ENCODE data around the gene ZSCAN26.

The ZSCAN26 gene

DNA sequence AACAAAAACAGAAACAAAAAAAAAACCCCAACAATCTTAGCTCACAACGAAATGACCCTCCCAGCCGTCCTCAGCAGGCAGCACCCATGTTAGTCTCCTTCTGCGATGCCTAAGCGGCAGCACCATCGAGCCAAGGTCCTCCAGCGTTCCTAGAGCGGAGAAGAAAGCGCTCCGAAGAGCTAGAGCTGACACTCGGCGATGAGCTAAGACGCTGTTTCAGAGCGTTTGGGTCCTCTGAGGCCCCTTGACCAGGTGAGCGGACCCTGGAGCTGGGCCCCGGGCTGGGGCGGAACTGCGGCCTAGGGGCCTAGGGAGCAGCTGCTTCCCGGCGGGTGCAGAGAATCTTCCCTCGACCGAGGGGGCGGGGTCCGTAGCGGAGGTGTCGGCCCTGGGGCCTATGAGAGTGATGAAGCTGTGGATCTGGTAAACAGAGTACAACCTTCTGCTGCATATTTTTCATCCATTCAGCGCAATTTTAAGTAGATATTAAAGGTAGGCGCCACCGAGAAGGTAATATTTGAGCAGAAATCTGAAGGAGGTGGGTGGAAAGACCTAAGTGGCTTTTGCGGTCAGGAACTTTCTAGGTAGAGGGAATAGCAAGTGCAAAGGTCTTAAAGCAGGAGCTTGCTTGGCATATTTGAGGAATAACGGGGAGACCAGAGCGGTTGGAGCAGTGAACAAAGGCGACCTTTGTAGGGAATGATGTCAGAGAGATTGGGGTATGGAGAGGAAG, at the start of gene ZSCAN26:
Gene ZSCAN26, plus strand, starts transcription at position 182 of the 733 bp plus-strand sequence. CDS start 4,777 bp downstream, outside the sequence.
- DNase-seq = peak; percentile 70 to 78

DNA sequence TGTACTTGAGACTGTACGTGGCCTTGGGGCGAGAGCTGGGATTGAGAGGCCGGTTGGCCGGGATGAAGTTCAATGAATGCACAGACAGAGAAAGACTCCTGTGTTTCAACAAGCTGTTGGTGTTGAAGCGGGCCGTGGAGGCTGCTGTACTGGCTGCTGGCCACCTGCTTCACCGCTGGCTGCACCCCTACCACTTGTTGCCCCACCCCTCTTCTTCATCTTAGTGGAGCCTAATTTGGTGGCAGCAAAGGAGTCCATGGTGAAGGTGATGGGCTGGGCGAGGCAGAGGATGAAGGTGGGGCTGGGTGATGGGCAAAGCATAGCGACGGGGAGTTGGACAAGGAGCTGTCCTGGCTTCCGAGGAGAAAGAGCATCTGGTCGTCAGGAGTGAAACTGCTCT, 49.1 kb upstream of the ZSCAN26 start:
- no peak for DNase-seq

DNA sequence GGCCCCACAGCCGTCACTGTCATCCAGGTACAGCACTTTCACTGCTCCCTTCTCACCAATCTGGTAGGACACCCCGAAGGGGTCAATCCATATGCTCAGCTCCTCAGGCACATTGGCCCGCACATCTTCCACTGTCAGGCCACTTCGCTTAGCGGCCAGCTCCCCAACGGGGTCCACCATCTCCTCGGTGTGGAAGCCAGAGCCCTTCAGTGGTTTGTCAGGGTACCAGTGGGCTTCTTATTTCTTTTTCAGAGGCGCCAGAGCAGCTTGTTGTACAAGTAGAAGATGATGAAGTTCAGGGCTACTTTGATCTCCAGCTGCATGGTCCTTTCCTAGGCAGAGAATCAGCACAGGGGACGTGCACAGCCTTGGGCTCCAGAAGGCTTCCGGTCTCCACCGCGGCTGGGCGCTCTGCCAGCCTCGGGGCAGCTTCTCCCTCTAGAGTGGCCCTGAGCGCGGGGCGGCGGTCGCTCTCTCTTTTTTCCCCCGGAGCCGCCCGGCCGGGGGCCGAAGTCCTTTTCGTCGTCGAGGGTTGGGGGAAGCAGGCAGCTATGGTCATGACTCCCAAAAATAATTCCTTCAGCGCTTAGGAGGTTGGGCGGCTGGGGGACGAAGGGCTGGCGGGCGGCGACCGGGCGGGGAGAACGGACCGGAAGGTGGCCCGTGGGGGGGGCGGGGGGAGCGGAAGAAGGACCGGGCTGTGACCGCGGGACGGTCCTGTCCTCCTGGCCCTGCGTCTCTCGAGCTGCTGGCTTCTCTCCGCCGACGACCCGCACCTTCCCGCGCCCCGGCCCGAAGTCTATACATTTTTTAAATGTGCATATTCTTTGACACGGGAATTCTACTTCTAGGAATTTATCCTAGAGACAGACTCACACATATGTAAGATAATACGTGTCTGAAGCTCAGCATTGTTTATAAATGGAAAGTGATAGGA, 48.4 kb upstream of the ZSCAN26 start:
- DNase-seq = no peak

DNA sequence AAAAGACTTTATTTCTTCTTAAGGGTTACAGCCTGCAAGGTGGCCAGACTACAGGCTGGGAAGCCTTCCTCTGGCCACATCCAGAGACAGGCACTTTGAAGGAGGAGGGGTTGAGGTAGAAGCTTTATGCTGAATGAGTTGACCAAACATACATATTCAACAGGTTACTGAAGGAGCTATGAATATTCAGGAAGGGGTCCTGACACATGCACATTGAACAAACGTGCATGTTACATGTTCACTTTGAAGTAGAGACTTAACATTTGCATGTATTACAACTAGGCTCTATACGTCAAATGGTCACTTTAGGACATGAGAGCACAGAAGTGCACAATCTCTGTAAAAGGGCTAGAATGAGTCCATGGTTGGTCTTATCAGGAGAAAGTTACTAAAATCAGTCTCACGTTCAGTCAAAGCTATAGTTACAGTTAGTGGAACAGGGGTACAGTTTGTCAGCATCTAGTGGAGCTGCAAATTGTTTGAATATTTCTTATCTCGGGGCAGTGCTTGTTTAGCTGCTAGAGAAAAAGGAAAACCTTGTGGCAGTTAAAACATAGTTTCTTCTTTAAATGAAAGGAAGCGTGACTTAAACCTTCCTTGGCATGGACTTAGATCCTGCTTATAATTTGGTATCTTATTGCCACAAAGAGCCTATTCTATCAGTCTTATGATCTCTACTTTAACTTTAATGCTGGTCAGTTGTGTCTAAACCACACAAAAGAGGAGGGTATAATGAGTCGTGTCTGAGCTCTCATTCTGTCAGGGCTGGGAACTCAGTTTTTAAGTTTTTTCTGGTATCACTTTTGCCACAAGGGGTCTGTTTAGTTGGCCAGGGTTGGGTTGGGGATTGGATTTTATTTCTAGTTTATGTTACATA, 46.4 kb upstream of the ZSCAN26 start:
- no peak for DNase-seq

DNA sequence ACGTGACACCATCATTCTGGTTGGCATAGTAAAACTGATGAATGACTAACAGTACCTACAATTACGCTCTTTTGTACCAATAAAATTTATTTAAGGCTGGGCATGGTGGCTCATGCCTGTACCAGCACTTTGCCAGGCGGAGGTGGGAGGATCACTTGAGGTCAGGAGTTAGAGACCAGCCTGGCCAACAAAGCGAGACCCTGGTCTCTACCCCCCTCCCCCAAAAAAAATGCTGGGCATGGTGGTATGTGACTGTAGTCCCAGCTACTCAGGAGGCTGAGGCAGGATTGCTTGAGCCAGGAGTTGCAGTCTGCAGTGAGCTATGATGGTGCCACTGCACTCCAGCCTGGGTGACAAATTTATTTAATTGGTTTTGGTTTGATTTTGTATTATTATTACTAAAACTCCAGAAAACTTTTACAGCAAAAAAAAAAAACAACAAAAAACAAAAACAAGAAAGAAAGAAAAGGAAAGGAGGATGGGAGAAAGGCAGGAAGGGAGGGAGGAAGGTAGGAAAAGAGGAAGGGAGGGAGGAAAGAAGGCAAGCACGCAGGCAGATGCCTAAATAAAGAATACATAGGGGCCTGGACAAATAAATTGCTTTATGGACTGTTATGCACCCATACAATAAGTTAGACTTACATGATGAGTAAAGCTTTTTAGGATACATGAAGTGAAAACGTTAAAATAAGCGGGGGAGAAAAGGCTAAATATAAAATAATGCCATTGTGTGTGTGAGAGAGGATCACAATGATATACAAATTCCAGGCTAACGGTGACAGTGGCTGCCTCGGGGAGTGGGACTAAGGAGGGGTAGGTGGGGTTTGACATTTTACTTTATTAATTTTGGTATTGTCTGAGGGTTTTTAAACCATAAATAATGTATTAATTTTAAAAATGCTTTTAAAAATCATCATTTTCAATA, 42.5 kb upstream of the ZSCAN26 start:
- DNase-seq = no peak

DNA sequence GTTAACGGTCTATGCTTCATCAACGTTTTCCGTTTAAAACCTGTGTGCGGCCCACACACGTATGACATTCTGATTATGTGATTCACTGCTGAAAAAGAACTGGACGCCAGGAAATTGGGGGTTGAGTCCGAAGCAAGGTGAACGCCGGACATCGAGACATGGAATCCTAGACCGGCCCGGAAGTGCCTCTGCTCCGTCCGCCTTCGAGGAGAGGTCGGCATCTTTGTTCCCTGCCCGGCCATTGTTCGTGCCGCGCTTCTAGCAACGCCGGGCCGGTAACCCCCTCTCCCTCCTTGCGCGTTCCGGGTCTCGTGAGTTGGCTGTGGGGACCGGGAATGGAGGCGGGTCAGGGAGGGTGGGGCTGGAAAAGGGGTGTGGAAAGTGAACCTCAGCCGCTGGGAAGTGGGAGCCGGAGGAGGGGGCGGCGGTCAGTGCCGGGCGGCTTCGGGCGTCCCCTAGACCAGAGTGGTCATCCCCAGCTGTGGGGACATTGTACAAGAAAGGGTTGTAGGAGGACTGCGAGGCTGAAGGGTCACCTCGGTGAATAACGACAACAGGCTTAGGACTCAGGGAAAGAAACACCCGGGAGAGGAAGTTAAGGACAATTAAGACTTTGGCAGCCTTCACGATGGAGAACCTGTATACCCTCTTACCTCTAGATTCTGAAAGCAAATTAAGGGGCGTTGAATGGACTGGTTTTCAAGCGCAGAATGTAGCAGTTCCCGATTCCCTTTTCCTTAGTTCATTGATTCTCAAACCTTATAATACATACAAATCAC, 41.7 kb upstream of the ZSCAN26 start, which contains the start of gene ZSCAN9:
Gene ZSCAN9, plus strand, starts transcription at position 220 of the 779 bp plus-strand sequence. CDS start 1,810 bp downstream, outside the sequence.
- DNase-seq = peak; percentile 27 to 31

- DNase-seq = no peak
These were observed 40.5 kb upstream of the ZSCAN26 start for GRCh38 chr6:28226460-28226859.

DNA sequence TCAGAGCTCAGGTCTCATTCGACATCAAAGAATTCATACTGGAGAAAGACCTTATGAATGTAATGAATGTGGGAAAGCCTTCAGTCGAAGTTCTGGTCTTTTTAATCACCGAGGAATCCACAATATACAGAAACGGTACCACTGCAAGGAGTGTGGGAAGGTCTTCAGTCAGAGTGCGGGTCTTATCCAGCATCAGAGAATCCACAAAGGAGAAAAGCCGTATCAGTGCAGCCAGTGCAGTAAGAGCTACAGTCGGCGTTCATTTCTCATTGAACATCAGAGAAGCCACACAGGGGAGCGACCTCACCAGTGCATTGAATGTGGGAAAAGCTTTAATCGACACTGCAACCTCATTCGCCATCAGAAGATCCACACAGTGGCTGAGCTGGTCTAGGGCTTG, 34.2 kb upstream of the ZSCAN26 start:
- no peak for DNase-seq

DNA sequence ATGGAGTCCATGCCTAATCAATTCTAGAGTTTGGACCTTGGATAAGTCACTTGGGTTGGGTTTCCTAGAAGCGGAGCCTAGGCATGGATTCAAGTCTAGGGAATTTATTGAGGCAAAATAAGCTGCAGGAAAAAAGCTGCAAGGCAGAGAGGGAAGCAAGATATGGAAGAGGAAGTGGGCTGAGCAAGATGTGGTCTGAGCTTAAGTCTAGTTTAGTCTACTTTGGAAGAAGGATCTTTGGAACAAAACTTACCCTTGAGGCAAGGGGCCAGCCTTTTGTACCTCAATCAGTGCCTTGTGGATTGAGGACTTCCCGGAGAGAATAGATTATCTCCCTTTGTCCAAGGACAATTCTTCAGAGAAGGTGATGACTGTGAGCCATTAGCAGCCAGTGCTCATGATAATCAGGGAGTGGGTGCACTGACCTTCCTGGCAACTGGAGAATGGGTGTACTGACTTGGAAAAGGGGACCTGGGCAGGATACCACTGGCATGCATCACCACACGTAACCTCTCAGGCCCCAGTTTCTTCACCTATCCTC, 31.0 kb upstream of the ZSCAN26 start:
- no peak for DNase-seq

DNA sequence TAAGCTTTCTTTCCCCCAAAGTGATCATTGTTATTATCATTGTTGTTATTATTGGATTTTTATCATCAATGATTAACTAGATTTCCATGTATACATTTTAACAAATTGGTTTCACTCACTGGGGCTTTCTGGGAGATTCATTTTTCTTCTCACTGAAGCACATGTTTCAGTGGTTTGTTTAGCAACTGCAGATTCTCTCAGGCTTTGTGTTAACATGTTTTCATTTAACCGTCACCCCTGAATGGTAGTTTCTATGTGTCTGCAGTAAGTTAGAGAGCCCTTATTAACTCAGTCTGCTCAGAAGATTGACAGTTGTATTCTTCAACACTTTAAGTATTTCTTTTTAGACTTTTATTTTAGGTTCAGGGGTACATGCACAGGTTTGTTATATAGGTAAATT, 27.3 kb upstream of the ZSCAN26 start:
- no peak for DNase-seq

DNA sequence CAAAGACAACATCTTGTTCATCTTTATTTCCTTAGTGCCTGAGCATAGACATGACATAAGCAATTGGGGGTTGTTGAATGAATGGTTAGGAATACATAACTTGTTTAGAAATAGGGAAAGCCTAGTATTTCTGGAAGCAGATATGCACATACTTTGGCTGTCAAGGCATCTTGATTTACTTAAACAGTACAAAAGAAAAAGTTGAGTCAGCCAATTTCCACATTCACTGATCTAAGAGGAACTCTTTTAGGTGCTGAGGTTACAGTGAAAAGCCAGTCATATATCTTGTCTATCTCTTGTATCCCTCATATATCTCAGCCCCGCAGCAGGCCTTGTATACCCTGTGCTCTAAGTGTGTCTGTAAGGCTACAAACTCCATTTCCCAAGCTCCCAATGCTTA, 26.5 kb upstream of the ZSCAN26 start:
- no peak for DNase-seq

DNA sequence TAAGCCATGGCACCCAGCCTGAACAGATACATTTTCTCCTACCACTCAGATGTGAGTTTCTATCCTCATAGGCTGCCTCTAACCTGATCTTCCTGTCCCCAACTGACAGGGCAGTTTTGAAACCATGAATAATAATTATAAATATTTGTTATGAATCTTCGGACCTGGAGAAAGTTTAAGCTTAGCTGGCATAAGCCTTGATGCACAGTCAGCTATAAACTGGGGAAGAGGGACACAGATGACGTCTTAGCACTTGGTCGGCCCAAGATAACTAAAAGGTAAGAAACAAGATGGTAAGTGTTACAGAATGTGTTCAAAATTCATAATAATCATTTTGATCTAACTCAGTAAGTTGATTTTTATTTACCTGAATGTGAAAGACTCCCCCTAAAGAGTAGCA, 23.0 kb upstream of the ZSCAN26 start:
- DNase-seq = no peak

DNA sequence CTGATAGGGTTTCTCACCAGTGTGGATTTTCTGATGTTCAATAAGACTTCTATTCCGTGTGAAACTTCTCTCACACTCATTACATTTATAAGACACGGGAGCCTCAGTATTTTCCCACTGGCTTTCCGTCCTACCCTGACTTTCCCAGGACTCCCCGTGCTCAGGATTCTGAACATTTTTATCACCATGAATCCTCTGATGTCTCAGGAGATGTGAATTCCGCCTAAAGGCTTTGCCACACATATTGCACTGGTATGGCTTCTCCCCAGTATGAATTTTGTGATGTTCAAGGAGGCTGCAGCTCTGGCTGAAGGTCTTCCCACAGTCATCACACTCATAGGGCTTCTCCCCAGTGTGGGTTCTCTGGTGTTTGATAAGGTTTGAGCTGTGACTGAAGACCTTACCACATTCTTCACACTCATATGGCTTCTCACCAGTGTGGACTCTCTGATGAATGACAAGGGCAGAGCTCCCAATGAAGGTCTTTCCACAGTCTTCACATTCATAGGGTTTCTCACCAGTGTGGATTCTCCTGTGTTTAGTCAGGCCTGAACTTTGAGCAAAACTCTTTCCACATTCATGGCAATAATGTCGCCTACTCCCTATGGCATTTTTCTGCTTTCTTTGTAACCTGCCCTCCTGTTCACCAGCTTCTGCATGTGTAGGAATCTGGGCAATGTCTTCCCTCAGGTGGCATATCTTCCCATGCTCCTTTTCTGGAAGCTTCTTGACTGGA, 21.6 kb upstream of the ZSCAN26 start:
- DNase-seq = no peak

GRCh38 chr6:28248916-28249315, 18.0 kb upstream of the ZSCAN26 start:
- DNase-seq = no peak

GRCh38 chr6:28250747-28251146, 16.2 kb upstream of the ZSCAN26 start:
- DNase-seq = no peak

GRCh38 chr6:28251661-28252008, 15.3 kb upstream of the ZSCAN26 start:
- peak in 1 of 2 donors; percentile 13 for DNase-seq

- DNase-seq = peak; percentile 77 to 83
These were observed 14.7 kb upstream of the ZSCAN26 start, which contains the start of gene ZKSCAN4 for GRCh38 chr6:28252009-28252975. TSS of gene ZKSCAN4 (minus strand) at chr6:28252269. CDS start at chr6:28251980, 289 bp downstream.

GRCh38 chr6:28254121-28254519, 12.8 kb upstream of the ZSCAN26 start:
- no peak for DNase-seq

DNA sequence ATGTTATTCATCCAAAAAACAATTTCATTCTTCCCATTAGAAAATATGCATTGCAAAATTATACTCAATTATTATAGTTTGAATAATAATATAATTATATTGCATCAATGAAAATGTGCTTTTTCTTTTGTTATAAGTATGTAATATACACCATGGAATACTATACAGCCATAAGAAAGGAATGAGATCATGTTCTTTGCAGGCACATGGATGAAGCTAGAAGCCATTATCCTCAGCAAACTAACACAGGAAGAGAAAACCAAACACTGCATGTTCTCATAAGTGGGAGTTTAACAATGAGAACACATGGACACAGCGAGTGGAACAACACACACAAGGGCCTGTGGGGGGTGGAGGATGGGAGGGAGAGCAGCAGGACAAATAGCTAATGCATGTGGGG, 9.9 kb upstream of the ZSCAN26 start:
- DNase-seq = no peak

Measured in stimulated activated CD4-positive, alpha-beta T cell treated with anti-CD3 and anti-CD28 coated beads, Interleukin-2, amount 100 ng/mL, for 48 hours (primary cell).